ENCODE results near the gene ALKBH6.

Gene ALKBH6

DNA sequence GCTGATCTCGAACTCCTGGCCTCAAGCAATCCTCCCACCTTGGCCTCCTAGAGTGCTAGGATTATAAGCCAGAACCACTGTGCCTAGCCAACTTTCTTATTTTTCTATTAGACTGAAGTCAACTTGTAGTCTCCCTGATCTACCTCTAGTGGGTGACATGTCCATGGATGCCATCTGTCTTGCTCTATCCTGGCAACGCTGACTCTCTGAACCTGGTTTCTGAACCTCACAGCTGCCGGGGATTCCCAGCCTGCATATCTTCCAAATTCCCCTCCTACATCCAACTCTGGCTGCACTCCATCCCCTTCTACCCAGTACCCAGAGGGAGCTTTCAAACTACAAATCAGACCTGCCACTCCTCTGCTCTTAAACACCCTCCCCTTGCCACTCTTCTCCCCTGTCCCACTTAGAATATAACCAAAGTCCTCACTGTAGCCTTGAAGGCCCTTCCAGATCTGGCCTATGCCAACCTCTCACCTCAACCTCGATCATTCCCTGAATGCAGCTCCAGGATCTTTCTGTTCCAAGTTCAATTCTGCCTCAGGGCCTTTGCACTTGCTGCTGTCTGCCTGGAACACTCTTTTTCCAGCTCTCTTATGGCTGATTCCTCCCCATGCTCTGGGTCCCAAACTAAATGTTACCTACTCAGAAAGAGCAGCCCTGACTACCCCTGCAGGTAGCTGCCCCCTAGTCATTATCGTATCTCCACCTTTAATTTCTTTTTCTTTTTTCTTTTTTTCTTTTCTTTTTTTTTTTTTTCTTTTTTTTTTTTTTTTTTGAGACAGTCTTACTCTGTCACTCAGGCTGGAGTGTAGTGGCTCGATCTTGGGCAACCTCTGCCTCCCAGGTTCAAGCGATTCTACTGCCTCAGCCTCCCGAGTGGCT lies 16.5 kb upstream of the ALKBH6 start:
- DNase-seq: no peak

DNA sequence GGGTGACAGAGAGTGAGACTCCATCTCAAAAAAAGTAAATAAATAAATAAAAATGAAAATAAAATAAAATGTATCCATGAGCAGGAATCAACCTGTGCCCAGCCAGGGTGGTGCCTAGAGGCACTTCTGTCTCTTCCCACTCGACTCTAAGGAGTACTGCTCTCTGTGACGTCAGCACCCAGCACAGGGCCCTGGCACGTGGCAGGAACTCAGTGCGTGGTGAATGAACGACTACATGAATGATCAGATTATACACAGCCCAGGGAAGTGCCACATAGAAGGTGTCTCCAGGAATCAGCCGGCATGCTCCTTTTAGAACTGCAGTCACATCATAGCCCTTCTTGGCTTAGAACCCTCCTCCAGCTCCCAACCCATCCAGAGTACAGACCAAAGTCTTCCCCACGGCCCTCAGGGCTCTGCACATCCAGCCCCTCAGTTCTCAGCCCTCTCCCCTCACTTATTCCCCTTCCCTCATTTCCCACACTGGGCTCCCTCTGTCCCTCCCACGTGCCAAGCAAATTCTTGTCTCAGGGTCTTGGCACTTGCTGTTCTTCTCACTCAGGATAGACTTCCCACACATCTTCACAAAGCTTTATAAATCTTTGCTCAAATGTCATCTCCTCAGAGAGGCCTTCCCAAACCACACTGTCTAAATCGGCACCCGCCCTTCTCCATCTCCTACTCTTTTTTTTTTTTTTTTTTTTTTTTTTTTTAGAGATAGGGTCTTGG lies 14.5 kb upstream of the ALKBH6 start:
- DNase-seq: no peak

DNA sequence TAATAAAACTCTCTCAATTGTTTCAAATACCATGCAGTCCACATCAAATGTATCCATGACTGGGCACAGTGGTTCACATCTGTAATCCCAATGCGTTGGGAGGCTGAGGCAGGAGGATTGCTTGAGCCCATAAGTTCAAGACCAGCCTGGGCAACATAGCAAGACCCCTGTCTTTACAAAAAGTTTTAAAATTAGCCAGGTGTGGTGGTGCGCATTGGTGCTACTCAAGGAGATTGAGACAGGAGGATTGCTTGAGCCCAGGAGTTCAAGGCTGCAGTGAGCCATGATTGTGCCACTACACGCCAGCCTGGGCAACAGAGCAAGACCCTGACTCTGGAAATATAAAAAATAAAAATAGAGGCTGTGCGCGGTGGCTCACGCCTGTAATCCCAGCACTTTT lies 13.7 kb upstream of the ALKBH6 start:
- no peak for DNase-seq

DNA sequence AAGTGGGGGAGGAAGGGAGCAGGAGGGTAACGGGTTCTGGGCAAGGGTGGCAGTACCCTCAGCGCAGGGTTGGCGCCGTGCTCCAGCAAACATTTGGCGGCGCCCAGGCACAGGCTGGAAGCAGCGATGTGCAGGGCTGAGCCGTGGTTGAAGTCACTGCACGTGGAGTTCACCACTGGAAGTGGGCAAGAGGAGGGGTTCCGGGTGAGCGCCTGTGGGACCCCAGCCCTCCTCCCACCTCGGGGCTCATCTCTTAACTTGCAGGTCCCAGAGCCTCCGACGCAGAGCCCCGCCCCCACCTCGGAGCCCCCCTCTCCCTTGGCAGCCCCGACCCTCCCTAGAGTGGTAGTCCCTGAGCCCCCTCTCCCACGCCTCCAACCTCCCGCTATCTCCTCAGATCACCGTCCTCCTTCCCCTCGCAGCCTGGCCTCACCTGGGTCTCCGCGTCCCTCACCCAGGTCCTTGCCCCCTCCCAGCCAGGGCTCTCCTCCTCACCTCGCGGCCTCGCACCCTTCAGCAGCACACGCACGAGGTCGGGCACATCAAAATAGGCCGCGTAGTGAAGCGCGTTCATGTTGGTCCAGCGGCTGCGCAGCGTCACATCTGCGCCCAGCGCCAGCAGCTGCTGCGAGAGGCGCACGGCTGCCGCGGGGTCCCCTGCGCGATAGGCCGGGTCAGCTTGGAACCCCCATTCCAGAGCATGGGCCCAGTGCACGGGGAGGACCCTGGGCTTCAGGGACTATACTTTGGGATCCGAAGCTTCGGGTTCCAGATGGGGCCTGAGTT lies 12.3 kb upstream of the ALKBH6 start:
- no peak for DNase-seq

DNA sequence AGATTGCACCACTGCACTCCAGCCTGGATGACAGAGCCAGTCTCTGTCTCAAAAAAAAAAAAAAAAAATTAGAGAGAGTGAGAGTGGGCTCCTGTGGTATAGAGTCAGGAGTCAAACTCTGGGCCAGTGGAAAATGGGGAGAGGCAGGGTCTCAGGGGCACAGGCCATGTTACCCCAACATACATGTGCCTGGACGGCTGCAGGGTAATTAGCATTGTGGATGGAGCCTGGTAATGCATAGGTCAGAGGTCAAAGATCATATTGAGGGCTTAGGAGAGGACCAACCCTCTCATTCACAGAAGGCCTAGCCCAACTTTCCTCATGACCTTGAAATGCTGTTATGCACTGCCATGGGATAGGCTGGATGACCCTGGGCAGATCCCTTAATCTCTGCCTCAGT lies 11.5 kb upstream of the ALKBH6 start:
- no peak for DNase-seq

DNA sequence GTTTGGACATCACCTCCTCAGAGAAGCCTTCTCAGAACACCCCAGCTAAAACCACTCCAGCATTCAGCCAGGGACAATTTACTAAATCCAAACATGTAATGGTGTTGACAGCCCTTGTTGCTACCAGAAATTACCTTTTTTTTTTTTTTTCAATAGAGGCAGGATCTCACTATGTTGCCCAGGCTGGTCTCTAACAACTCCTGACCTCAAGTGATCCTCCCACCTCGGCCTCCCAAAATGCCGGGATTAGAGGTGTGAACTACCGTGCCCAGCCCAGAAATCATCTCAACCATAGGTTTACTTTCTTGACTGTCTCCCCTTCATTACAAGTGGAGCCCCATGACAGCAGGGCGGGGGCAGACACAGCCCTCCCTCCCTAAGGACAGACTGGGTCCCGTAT lies 9.4 kb upstream of the ALKBH6 start:
- DNase-seq: no peak

DNA sequence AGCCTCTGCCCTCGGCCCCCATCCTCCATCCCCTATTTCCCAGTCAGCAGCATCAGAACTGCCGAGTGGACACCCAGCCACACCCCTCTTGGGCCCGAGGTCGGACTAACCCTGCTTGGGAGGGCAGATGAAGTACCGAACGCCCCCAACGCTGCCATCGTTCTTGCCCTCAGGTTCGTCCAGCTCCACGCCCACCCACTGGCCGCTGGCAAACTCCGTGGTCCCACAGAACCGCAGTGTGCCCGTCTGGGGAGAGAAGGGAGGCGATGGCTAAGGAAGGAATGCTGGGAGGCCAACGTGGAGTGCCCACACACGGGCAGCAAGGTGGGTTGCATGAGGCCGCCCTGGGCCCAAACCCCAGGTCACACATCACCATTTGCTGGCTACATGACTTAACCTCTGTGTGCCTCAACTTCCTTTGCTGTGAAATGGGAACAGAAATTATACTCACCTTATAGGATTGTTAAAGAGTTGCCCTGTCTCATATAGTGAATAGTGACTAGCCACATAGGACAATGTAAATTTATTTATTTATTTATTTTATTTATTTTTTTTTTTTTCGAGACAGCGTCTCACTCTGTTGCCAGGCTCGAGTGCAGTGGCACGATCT lies 5.2 kb upstream of the ALKBH6 start:
- DNase-seq: no peak

DNA sequence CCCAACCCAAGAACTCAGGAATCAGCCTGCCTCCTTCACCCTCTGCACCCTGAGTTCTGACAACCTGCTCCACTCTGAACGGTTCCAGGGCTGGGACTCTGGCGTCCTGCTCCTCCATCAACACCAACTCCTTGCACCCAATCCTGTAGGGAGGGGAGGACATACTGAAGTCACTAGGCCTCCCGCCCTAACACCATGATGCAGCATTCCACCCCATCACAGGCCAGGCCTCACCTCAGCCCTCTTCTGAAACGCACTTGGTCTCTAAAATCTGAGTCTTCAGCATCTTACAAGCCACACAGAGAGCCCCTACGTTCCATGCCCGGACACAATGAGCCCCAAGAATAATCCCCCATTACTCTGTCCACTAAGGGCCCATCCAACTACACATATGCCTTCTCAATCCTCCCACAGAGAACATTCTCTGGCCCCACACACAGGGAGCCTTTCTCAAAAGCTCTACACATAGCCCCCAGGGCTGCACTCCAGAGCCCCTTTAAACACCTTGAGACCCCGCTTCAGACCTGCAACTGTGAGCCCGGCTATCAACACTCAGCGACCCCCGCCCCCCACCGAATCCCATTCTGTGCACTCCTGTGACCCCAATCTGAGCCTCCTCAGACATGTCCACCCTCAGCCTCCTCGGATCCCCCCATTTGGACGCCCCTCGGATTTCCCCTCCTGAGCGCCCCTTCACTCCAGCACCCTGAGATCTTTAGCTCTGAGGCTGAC lies 567 bp downstream of the ALKBH6 start:
- DNase-seq: no peak

DNA sequence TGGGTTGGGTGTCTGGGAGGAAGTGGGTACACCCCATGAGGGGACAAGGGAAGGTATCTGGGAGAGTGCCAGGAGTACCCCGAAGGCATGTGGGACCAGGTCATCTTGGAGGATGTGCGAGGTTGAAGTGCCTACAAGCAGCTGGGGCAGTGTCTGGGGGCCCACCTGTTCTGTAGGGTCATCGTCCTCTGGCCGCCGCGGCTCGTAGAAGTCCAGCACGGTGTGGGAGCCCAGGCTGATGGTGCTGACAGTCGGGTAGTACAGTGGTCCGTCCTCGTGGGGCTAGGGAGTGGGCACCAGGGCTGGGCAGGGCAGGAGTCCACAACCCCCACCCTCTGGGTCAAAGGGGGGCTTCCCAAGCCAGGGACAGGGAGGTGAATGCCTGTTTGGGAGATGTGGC lies 3.6 kb downstream of the ALKBH6 start:
- no peak for DNase-seq

DNA sequence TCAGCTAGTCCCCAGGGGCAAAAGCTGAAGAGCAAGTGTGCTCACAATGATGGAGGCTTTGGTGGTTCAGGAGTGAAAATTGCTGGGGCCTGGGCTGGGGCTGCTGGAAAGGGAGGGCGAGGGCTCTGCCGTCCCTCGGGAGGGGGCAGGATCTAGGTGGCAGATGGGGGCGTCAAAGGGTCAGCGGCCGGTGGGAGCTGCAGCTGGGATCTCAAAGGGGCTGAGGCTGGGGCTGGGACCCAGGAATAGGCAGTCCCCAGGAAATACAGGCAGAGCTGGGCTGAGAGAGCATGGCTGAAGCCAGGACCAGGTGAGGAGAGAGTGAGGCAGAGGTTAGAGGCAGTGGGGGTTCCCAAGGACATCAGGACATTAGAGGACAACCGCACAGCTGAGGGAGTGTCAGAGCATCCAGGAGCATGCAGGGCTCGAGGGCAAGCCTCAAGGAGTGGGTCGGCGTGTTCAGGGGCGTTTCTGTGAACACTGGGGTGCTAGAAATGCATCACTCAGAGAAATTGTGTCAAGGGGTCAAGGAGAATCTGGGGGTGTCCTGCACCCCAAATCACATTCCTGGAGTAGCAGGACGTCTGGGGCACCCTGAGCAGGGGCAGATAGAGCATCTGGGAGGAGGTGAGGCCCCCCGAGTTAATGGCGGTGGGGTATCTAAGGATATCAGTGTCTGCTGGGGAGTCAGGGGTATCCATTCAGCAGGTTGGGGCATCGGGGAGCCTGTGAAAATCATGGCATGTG lies 4.2 kb downstream of the ALKBH6 start:
- no peak for DNase-seq

DNA sequence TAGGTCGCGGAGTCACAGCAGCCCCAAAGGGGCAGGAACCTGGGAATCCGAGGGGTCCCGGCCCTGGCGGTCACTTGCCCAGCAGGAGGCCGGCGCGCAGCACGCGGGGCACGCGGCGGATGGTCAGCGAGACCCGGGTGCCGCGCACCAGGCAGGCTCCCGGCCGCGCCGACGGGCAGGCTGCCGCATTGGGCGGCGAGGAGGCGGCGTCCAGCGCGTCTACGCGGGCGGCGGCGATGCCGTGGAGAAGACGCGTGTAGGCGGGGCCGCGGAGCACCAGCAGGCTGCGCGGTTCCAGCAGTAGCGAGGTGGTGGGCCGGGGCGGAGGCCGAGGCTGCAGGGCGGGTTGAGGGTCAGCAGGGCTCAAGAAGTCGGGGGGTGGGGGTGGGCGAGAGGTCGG lies 4.8 kb downstream of the ALKBH6 start:
- no peak for DNase-seq

DNA sequence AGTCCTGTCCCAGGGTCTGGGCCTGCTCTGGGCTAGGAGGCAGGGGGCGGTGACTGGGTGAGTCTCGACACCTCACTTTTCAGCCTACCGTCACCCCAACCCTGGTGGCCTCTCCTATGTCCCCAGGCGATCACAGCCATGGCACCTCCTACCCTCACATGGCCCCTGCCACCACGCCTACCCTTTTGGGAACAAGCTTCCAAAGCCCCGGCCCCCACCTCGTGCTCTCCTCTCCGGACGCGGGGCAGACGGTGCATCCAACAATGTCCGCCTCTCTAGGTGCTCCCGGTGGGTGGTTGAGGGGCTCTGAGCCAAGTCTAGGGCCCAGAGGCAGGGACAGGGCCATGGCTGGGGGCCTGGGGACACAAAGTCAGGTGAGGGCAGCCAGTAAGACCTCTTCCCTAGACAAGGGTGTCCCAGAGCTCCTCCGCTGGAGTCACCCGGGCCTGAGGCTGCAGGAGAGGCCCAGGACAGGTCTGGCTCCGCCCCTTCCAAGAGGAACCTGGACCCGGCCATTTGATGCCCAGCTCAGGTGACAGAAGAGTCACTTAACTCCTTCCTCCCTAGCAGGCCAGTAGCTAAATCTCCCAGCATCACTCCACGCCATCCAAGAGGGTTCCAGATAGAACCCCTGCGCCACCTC lies 5.6 kb downstream of the ALKBH6 start, which contains the start of gene SYNE4:
Gene SYNE4, minus strand, starts transcription at position 478 of the 643 bp plus-strand sequence. Its CDS starts 132 bp downstream, at position 346.
- no peak for DNase-seq

DNA sequence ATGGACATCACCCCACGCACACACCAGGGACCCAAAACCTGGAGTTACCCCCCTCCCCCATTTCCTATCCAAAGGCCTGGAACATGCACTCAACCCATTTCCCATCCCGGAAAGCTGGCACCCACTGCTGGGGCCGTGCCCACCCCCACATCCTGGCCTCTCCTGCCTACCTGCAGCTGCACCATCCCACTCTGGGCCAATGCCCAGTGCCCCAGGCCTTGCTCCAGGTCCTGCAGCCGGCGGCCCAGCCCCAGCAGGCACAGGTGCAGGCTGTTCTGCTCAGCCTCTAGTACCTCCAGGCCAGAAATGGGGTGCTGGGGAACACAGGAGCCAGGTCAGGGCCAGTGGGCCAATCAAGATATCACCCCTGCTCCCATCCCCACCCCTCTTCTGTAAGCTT lies 7.1 kb downstream of the ALKBH6 start:
- DNase-seq: no peak

DNA sequence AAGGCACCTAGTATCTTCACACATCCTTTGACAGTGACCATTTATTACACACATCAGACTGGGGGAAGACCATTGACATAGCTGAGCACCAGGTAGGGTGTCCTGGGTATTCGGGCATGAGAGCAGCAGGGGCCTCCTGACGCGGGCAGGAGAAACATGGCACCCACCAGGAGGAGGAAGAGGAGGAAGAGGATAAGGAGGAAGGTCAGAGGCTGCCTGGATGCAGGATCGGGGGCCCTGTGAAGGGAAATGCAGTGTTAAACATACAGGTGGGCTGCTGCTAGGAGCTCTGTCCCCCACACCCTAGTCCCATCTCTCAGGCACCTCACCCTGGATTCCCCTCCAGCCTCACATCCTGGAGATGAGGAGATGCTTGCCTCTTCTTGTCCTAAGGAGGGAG lies 10.7 kb downstream of the ALKBH6 start:
- no peak for DNase-seq

DNA sequence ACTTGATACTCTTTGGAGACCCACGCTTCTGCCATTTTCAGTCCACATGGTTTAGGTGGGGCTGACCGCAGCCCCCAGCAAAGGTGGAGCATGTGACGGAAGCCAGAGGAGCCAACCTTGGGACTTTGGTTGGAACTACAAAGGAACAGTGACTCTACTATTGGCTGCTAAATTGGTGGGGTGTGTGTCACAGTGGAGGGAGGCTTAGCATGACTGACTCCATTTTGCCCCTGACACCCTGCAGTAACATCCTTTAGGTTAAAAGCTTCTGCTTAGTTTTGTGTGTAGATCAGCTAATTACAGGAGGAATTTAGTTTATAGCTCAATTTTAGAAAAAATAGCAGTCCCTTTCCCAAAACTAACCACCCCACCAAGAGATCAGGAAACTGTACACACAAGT lies 12.4 kb downstream of the ALKBH6 start:
- no peak for DNase-seq

DNA sequence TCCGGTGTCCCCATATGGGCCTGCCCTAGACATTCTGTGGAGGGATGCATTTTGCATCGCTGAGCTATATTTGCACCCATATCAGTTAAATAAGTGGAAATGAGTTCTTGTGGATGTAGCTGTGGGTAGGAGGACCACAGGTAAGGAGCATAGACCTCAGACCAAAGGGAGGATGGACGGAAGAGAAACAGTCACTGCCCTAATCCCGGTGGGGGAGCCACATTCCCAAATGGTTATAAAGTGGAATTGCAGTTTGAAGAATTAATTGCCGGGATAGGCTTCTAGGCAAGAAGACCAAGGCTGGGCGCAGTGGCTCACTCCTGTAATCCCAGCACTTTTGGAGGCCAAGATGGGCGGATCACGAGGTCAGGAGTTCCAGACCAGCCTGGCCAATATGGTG lies 17.2 kb downstream of the ALKBH6 start:
- DNase-seq: no peak

DNA sequence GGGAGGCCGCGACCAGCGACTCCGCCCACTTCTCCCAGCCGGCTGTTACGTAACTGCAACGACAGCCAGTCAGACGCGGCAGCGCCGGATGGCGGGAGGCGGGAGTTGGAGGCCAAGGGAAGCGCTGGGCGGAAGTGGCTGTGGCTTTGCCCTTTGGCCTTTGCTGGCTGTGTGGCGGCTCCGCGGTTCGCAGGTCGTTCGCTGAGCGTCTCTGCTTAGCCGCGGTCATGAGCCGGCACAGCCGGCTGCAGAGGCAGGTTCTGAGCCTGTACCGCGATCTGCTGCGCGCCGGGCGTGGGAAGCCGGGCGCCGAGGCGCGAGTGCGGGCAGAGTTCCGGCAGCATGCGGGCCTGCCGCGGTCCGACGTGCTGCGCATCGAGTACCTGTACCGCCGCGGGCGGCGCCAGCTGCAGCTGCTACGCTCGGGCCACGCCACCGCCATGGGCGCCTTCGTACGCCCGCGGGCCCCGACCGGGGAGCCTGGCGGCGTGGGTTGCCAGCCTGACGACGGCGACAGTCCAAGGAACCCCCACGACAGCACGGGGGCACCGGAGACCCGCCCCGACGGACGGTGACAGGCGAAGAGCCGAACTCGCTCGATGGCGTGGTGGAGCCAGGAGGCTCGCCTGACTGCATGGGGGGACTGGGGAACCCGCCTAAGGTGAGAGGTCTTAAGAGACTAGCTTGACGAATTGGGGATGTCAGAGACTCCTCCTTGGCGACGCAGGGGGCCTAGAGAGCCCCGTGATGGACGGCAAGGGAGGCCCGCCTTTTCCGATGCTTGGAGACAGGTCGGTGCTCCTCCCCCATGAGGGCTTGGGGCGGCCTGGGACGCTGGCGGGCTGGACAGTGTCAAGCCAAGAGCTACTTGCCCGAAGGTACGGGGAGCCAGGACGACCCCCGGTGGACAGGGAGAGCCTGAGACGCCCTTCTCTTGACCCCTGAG lies 18.7 kb downstream of the ALKBH6 start, which contains the start of gene SDHAF1:
Gene SDHAF1, plus strand, starts transcription at position 141 of the 946 bp plus-strand sequence. Its CDS starts 87 bp downstream, at position 228.
- peak; percentile 89 for DNase-seq

DNA sequence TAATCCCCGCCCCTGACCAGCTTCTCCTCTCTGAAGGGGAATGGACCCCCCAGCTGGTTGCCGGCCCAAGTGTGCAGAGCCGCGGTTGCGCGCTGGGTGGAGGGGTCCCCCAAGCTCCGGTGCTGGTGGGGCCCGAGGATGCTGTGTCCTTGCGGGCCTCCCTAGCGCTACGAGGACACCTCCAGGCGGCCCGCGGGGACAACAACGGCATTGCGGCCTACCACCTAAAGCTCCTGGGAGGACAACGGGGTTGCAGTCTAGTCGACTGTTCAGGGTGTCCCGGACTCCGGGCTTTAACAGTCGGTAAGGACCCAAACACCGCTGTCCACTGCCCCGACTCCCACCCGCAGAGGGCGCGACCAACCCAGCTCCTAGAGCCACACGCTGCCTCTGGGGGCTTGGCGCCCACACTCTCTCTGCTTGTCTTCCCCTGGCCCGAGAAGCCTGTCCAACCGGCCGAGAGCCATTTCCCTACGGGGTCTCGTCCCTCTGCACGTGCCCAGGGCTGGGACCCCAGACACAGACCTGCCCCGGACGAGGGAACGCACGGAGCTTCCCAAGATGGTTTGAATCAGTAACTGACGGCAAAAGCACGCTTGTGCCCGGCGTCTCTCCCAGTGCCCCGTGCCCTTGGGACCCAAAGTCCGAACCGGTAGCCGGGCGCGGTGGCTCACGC lies 20.0 kb downstream of the ALKBH6 start:
- DNase-seq: no peak
